Measurements from ENCODE around the gene WNT5A. TPM values are rescaled to one million over a fixed set of nuclear protein-coding genes. Genes with fewer than 3 reads are reported as not detected.

The WNT5A gene
- total RNA-seq, 1 donor from 2014 or later = 10.7 TPM

DNA sequence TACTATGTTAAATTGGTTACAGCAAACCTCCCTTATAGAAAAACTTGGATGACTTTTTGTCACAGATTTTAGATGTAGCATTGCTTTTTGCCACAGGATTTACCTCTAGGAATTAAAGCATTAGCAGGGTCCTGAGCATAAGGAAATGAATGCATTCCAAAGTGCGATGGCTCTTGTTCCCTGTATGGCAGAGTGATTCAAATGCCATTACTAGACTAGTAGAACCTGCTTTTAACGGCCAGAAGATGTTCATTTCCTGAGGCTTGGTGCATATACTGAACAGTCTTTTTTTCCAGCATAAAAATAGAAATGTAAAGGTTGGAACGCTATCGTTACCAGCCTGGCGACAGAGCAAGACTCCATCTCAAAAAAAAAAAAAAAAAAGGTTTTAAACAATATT, 59.4 kb downstream of the WNT5A start:
- H3K36me3 ChIP-seq (ENCODE audit: control insufficient read depth, insufficient read depth, low read length) = no peaks in the 10 kb centered on the region
- H3K27me3 ChIP-seq (ENCODE audit: control insufficient read depth, insufficient read depth, low read length) = no peaks in the 10 kb centered on the region
- no peak for TF ChIP-seq CTCF (IDR thresholded peaks at IDR 0.05; ENCODE audit: insufficient read depth, low read length, poor library complexity, severe bottlenecking)
- H3K4me3 ChIP-seq (ENCODE audit: low read depth, low read length) = no peak overlapping the region
- no peak for DNase-seq (ENCODE audit: low read depth)

GRCh38 chr3:55426486-55426885, 60.6 kb downstream of the WNT5A start:
- H3K27me3 ChIP-seq (ENCODE audit: control insufficient read depth, insufficient read depth, low read length) = no peaks in the 10 kb centered on the region
- no peaks in the 10 kb centered on the region for H3K36me3 ChIP-seq (ENCODE audit: control insufficient read depth, insufficient read depth, low read length)
- DNase-seq (ENCODE audit: low read depth) = no peak
- no peak for TF ChIP-seq CTCF (IDR thresholded peaks at IDR 0.05; ENCODE audit: insufficient read depth, low read length, poor library complexity, severe bottlenecking)
- no peak overlapping the region for H3K4me3 ChIP-seq (ENCODE audit: low read depth, low read length)

GRCh38 chr3:55423782-55424181, 63.3 kb downstream of the WNT5A start:
- H3K4me3 ChIP-seq (ENCODE audit: low read depth, low read length) = no peak overlapping the region
- TF ChIP-seq CTCF (IDR thresholded peaks at IDR 0.05; ENCODE audit: insufficient read depth, low read length, poor library complexity, severe bottlenecking) = no peak
- no peaks in the 10 kb centered on the region for H3K36me3 ChIP-seq (ENCODE audit: control insufficient read depth, insufficient read depth, low read length)
- no peak for DNase-seq (ENCODE audit: low read depth)
- H3K27me3 ChIP-seq (ENCODE audit: control insufficient read depth, insufficient read depth, low read length) = no peaks in the 10 kb centered on the region

GRCh38 chr3:55417211-55417610, 69.9 kb downstream of the WNT5A start:
- H3K27me3 ChIP-seq (ENCODE audit: control insufficient read depth, insufficient read depth, low read length) = no peaks in the 10 kb centered on the region
- no peak for DNase-seq (ENCODE audit: low read depth)
- no peak for TF ChIP-seq CTCF (IDR thresholded peaks at IDR 0.05; ENCODE audit: insufficient read depth, low read length, poor library complexity, severe bottlenecking)
- no peak overlapping the region for H3K4me3 ChIP-seq (ENCODE audit: low read depth, low read length)
- no peaks in the 10 kb centered on the region for H3K36me3 ChIP-seq (ENCODE audit: control insufficient read depth, insufficient read depth, low read length)

DNA sequence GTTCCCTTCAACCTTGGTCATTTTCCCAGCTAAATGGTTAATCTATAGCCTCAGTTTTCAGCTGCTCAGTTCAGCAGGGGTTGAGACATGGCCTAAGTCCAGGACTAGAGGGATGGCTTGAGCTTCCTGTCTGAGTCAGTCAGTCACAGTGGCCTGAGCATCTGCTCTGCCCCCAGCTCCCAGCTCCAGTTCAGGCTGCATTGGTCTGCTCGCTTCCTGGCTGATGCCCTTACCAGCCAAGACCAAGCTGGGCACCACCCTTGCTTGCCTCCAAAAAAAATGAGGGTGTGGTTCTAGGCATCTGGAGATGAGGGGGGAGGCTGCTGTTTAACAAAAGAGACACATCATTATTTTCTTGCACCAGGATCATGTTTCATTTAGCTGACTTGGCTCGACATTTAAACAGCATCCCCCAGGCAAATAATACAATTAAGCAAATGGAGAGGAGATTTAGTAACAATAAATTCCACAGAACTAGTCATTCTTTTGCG, 70.7 kb downstream of the WNT5A start:
- Histone ChIP-seq H3K4me3 (ENCODE audit: low read depth, low read length) (no peak overlapping the region), H3K36me3 (ENCODE audit: control insufficient read depth, insufficient read depth, low read length) (no peaks in the 10 kb centered on the region), H3K27me3 (ENCODE audit: control insufficient read depth, insufficient read depth, low read length) (no peaks in the 10 kb centered on the region)
- peak; percentile 71 for DNase-seq (ENCODE audit: low read depth)
- no peak for TF ChIP-seq CTCF (IDR thresholded peaks at IDR 0.05; ENCODE audit: insufficient read depth, low read length, poor library complexity, severe bottlenecking)
